Testis (tissue), 3 donors: Measurements from ENCODE around the gene TEX22. TPM values are rescaled to one million over a fixed set of nuclear protein-coding genes. Genes with fewer than 3 reads are reported as not detected.

Source experiments
- DNase-seq: peaks from one replicate; pipeline ENCODE4 v3.0.0-alpha.2; 2019
- H3K27ac ChIP-seq, 2 donors: fragments of 200-600 bp; sonication (generic); one replicate each; pipeline ENCODE4 v1.5.1; 2019
- H3K27me3 ChIP-seq: fragments of 200-600 bp; sonication (generic); one replicate; pipeline ENCODE4 v1.5.1; 2019
- H3K36me3 ChIP-seq: fragments of 200-600 bp; sonication (generic); one replicate; pipeline ENCODE4 v1.5.1; 2017; ENCODE audit warnings: low read depth; ENCODE audit errors: missing control alignments
- H3K4me1 ChIP-seq: fragments of 200-600 bp; sonication (generic); one replicate; pipeline ENCODE4 v1.5.1; 2019
- H3K4me3 ChIP-seq, 2 donors: fragments of 200-600 bp; sonication (generic); one replicate each; pipeline ENCODE4 v1.5.1; 2017 to 2019
- H3K9me3 ChIP-seq: fragments of 200-600 bp; sonication (generic); one replicate; pipeline ENCODE4 v1.5.1; 2017
- POLR2A ChIP-seq: fragments of 450-650 bp; IDR thresholded peaks from one replicate; pipeline ENCODE4 v1.6.1; 2017; ENCODE audit warnings: antibody characterized with exemption, mild to moderate bottlenecking, moderate library complexity
- WGBS, 2 donors: methylation state at CpG; one replicate each; pipeline ENCODE4 v1.1.5; 2018; 5-methylcytosine and 5-hydroxymethylcytosine counted together
- intact Hi-C: fragments of 100-400 bp; cut with DNase I; formaldehyde crosslinking; loops from one replicate; pipeline ENCODE4 v1.15.1; 2023; ENCODE audit warnings: low total_unique reads
- polyA plus RNA-seq: library from polyadenylated mRNA; stranded (reverse); fragments of 350-450 nt; fragmentation: Illumina TruSeq; extraction: RNeasy Lipid Tissue Mini Kit (QIAGEN cat#74804); gene quantifications from one replicate; pipeline ENCODE4 v1.2.3, GENCODE V29; 2014; ENCODE audit warnings: low read depth, low replicate concordance; ENCODE audit not compliant: insufficient read depth
- total RNA-seq, 2 donors: library from RNA; depleted of rRNA; stranded (reverse); fragments of >200 nt; gene quantifications; one replicate each; pipeline ENCODE4 v1.2.3, GENCODE V29; 2016
- TF ChIP-seq, protein P1 (sequence below), 3 experiments: fragments of 450-650 bp in 2 of 3; fragments of 200-600 bp in 1 of 3; sonication (generic) in 1 of 3; IDR thresholded peaks; one replicate each; pipeline ENCODE4 v1.5.1; 2016 to 2019; ENCODE audit warnings: antibody characterized with exemption in 3 of 3, mild to moderate bottlenecking in 2 of 3, moderate library complexity in 1 of 3

TEX22 gene
- total and polyA plus RNA-seq, 3 donors from 2014 or later, result 5.2 to 21.5 (median 6.6) TPM

DNA sequence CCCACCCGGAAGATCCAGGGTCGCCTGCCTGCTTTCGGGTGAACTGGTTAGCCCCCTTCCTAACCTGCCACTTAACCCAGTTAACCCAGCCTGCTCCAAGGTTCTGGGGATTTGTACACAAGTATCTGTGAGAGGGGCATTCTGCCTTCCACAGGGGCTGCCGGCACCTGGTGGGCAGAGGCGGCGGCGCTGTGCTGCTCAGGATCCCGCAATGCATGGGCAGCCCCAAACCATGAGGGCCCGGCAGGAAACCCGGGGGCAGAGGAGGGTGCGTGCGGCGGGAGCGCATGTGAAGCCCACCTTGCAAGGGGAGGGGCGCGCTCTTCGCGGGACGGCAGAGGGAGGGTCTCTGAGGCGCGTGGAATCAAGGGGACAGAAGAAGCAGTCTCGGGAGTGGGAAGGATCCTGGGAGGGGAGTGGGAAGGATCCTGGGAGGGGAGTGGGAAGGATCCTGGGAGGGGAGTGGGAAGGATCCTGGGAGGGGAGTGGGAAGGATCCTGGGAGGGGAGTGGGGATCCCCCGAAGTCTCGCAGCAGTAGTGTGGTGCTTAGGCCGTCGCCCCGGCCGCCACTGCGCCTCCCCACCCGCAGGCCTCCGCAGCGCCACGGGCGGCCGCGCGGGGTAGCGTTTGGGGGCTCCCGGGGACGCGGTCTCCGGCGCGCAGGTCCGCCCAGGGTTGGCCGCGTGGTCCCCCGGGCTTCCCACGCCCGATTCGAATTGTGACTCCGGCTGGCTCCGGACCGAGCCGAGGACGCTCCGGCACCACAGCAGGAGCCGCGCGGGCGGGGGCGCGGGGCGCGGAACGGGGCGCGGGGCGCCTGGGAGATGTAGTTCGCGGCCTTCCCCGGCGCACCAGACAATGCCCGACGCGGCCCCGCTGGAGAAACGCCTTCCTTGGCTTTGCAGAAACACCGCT, 16.4 kb downstream of the TEX22 start:
- 10 to 19% methylated on average over 33 to 49 of the region's 79 CpGs for WGBS, 2 donors
- intact Hi-C loops, result no loop called here

DNA sequence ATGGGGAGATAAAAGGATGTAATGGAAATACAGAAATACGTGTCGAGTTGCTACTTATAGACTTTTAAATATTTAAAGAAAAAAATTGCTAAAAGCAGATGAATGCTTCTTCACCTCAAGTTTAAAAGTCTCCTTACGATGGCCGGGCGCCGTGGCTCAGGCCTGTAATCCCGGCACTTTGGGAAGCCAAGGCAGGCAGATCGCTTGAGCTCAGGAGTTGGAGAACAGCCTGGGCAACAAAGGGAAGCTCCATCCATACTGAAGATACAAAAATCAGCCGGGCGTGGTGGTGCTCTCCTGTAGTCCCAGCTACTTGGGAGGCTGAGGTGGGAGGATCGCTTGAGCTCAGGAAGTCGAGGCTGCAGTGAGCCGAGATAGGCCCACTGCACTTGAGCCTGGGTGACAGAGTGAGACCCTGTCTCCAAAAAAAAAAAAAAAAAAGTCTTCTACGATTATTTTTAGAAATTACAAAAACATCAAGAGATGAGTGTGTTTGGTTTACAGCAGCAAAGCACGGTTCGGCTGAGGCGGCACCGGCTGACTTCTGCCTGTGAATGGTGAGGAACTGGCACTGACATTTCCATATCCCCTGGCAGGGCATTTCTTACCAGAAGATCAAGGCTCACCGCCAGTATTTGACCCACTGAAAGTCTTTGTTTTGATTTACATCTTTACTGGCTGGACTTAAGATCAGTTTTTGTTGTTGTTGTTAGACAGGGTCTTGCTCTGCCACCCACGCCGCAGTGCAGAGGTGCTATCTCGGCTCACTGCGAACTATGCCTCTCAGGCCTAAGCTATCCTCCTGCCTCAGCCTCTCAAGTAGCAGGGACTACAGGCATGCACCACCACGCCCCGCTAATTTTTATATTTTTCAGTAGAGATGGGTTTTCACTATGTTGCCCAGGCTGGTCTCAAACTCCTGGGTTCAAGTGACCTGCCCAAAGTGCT, 17.4 kb downstream of the TEX22 start:
- peak overlapping the region in 1 of 2 donors; percentile 48 for H3K4me3 ChIP-seq
- H3K9me3 ChIP-seq, result no peaks in the 10 kb centered on the region
- no peaks in the 10 kb centered on the region for H3K36me3 ChIP-seq
- WGBS, 2 donors, result 72 to 81% methylated on average over 25 of the region's 25 CpGs
- intact Hi-C loops, result no loop called here
- H3K4me1 ChIP-seq, result peaks cover 26% of the 10 kb centered on the region
- H3K27me3 ChIP-seq, result no peaks in the 10 kb centered on the region
- TF ChIP-seq, protein P1, sequence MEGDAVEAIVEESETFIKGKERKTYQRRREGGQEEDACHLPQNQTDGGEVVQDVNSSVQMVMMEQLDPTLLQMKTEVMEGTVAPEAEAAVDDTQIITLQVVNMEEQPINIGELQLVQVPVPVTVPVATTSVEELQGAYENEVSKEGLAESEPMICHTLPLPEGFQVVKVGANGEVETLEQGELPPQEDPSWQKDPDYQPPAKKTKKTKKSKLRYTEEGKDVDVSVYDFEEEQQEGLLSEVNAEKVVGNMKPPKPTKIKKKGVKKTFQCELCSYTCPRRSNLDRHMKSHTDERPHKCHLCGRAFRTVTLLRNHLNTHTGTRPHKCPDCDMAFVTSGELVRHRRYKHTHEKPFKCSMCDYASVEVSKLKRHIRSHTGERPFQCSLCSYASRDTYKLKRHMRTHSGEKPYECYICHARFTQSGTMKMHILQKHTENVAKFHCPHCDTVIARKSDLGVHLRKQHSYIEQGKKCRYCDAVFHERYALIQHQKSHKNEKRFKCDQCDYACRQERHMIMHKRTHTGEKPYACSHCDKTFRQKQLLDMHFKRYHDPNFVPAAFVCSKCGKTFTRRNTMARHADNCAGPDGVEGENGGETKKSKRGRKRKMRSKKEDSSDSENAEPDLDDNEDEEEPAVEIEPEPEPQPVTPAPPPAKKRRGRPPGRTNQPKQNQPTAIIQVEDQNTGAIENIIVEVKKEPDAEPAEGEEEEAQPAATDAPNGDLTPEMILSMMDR (IDR thresholded peaks at IDR 0.05), result no peak
- no peak for TF ChIP-seq POLR2A
- H3K27ac ChIP-seq, result peak overlapping the region in 1 of 2 donors; percentile 50
- DNase-seq, result no peak

More for the DNA sequence above, 16.4 kb downstream of the TEX22 start:
- H3K4me3 ChIP-seq, result peak overlapping the region; percentile 48 to 53
- H3K36me3 ChIP-seq, result no peaks in the 10 kb centered on the region
- no peaks in the 10 kb centered on the region for H3K9me3 ChIP-seq
- no peaks in the 10 kb centered on the region for H3K27me3 ChIP-seq
- peaks cover 24% of the 10 kb centered on the region for H3K4me1 ChIP-seq
- peak overlapping the region; percentile 11 to 50 for H3K27ac ChIP-seq
- DNase-seq, result peak; percentile 78
- no peak for TF ChIP-seq POLR2A
- TF ChIP-seq, protein P1 (IDR thresholded peaks at IDR 0.05), result peak; percentile 58 to 68 (median 64)

DNA sequence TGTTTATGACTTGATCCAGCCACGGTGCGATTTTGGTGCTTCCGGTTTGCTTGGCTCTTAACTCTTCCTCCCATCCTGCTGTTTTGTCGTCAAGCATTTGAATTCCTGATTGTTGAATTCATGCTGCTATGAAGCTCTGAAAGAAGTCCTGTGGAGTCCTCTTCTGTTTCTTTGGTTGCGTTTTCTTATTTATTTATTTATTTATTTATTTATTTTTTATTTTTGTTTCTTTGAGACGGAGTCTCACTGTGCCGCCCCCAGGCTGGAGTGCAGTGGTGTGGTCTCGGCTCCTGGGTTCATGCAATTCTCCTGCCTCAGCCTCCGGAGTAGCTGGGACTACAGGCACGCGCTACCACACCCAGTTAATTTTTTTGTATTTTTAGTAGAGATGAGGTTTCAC, 18.3 kb downstream of the TEX22 start:
- Histone ChIP-seq H3K27me3 (no peaks in the 10 kb centered on the region), H3K27ac (no peak overlapping the region), H3K9me3 (no peaks in the 10 kb centered on the region), H3K36me3 (no peaks in the 10 kb centered on the region), H3K4me3 (no peak overlapping the region), H3K4me1 (peaks cover 34% of the 10 kb centered on the region)
- no peak for DNase-seq
- 94 to 96% methylated on average over 11 of the region's 11 CpGs for WGBS, 2 donors
- no peak for TF ChIP-seq POLR2A
- TF ChIP-seq, protein P1 (IDR thresholded peaks at IDR 0.05), result no peak
- intact Hi-C loops, result no loop called here

DNA sequence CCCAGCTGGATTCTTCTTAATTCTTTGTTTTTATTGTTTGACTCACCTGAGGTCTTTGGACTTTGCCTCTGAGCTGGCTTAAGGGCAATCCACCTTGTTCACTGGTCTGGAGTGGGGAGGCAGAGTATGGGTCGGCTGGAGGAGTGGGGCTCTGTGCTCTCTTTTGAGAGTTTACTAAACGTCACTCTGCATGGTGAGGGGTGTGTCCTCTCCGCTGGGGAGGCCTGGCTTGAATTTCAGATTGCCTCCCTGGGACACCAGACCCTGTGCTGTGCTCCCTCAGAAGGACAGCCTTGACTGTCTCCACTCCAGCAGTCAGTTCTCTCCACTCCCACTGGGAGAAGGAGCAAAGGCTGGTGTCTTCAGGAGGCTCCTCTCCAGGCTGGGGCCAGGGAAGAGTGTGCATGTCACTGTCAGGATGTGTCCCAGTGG, 19.4 kb downstream of the TEX22 start:
- H3K36me3 ChIP-seq, result no peaks in the 10 kb centered on the region
- H3K4me3 ChIP-seq, result no peak overlapping the region
- WGBS, 2 donors, result 83 to 90% methylated on average over 3 of the region's 3 CpGs
- no peak for DNase-seq
- H3K9me3 ChIP-seq, result no peaks in the 10 kb centered on the region
- no peak for TF ChIP-seq POLR2A
- TF ChIP-seq, protein P1 (IDR thresholded peaks at IDR 0.05), result no peak
- H3K27ac ChIP-seq, result no peak overlapping the region
- H3K4me1 ChIP-seq, result peaks cover 41% of the 10 kb centered on the region
- intact Hi-C loops, result no loop called here
- no peaks in the 10 kb centered on the region for H3K27me3 ChIP-seq
